ENCODE results near the gene BEND6. TPM values are rescaled to one million over a fixed set of nuclear protein-coding genes. Genes with fewer than 3 reads are reported as not detected.

BEND6 gene
- polyA plus RNA-seq, 1 donor (not counting 4 experiments of a cell fraction or from before 2014, with no cell fraction given), result 1.0 TPM

- Histone ChIP-seq H3K79me2 (ENCODE audit: control insufficient read depth, insufficient read depth, low read length) (no peaks in the 10 kb centered on the region), H3K27ac (ENCODE audit: control insufficient read depth, insufficient read depth, low read length) (no peak overlapping the region), H3K4me3 (ENCODE audit: control insufficient read depth in 2 of 3, extremely low read depth in 1 of 3, insufficient read depth in 2 of 3, low read depth in 1 of 3, low read length in 3 of 3) (no peak overlapping the region), H2AFZ (ENCODE audit: control insufficient read depth, low read length) (peak overlapping the region; percentile 75), H3K9me3 (ENCODE audit: control insufficient read depth, low read depth, low read length) (peaks cover 2% of the 10 kb centered on the region), H3K9me1 (ENCODE audit: control insufficient read depth, extremely low read depth, insufficient read depth, low read length) (no peaks in the 10 kb centered on the region), H3K36me3 (ENCODE audit: control insufficient read depth in 2 of 2, extremely low read depth in 1 of 2, insufficient read depth in 2 of 2, low read length in 2 of 2) (no peaks in the 10 kb centered on the region), H3K9ac (ENCODE audit: control insufficient read depth, extremely low read depth, insufficient read depth, low read length) (no peak overlapping the region), H3K4me2 (ENCODE audit: control insufficient read depth, extremely low read depth, insufficient read depth, low read depth, low read length) (no peak overlapping the region), H4K20me1 (ENCODE audit: control insufficient read depth, extremely low read depth, insufficient read depth, low read length) (no peaks in the 10 kb centered on the region), H3K27me3 (ENCODE audit: control insufficient read depth, extremely low read depth, insufficient read depth, low read length) (no peaks in the 10 kb centered on the region), H3K4me1 (ENCODE audit: control insufficient read depth, extremely low read depth, insufficient read depth, low read length) (peaks cover 6% of the 10 kb centered on the region)
- dilution Hi-C loops (cut with MboI; ENCODE audit: extremely low pct_ligation_motif_present, low sequenced_read_pairs), result no loop called here
- FAIRE-seq (peak; percentile 64), DNase-seq (ENCODE audit: low read depth, low spot score) (no peak)
- no peak for TF ChIP-seq EZH2 (IDR thresholded peaks at IDR 0.05; ENCODE audit: low read length)
- TF ChIP-seq, protein P1, sequence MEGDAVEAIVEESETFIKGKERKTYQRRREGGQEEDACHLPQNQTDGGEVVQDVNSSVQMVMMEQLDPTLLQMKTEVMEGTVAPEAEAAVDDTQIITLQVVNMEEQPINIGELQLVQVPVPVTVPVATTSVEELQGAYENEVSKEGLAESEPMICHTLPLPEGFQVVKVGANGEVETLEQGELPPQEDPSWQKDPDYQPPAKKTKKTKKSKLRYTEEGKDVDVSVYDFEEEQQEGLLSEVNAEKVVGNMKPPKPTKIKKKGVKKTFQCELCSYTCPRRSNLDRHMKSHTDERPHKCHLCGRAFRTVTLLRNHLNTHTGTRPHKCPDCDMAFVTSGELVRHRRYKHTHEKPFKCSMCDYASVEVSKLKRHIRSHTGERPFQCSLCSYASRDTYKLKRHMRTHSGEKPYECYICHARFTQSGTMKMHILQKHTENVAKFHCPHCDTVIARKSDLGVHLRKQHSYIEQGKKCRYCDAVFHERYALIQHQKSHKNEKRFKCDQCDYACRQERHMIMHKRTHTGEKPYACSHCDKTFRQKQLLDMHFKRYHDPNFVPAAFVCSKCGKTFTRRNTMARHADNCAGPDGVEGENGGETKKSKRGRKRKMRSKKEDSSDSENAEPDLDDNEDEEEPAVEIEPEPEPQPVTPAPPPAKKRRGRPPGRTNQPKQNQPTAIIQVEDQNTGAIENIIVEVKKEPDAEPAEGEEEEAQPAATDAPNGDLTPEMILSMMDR (optimal IDR thresholded peaks at IDR 0.05 in 1 of 3, IDR thresholded peaks at IDR 0.05 in 1 of 3, conservative IDR thresholded peaks at IDR 0.05 in 1 of 3; ENCODE audit: extremely low read depth in 1 of 3, insufficient read depth in 2 of 3, low read length in 3 of 3), result no peak
Measured at GRCh38 chr6:57029213-57029612, 74.3 kb downstream of the BEND6 start.

GRCh38 chr6:57033228-57033627 lies 78.3 kb downstream of the BEND6 start:
- no peaks in the 10 kb centered on the region for H3K27me3 ChIP-seq (ENCODE audit: control insufficient read depth, extremely low read depth, insufficient read depth, low read length)
- no peaks in the 10 kb centered on the region for H3K36me3 ChIP-seq (ENCODE audit: control insufficient read depth in 2 of 2, extremely low read depth in 1 of 2, insufficient read depth in 2 of 2, low read length in 2 of 2)
- no peak overlapping the region for H3K4me2 ChIP-seq (ENCODE audit: control insufficient read depth, extremely low read depth, insufficient read depth, low read depth, low read length)
- no peaks in the 10 kb centered on the region for H3K9me3 ChIP-seq (ENCODE audit: control insufficient read depth, low read depth, low read length)
- DNase-seq (ENCODE audit: low read depth, low spot score), result no peak
- no peak overlapping the region for H3K4me3 ChIP-seq (ENCODE audit: control insufficient read depth in 2 of 3, extremely low read depth in 1 of 3, insufficient read depth in 2 of 3, low read depth in 1 of 3, low read length in 3 of 3)
- no peaks in the 10 kb centered on the region for H3K9me1 ChIP-seq (ENCODE audit: control insufficient read depth, extremely low read depth, insufficient read depth, low read length)
- no peak for FAIRE-seq
- peaks cover 6% of the 10 kb centered on the region for H3K4me1 ChIP-seq (ENCODE audit: control insufficient read depth, extremely low read depth, insufficient read depth, low read length)
- H3K9ac ChIP-seq (ENCODE audit: control insufficient read depth, extremely low read depth, insufficient read depth, low read length), result no peak overlapping the region
- dilution Hi-C loops (cut with MboI; ENCODE audit: extremely low pct_ligation_motif_present, low sequenced_read_pairs), result no loop called here
- TF ChIP-seq EZH2 (IDR thresholded peaks at IDR 0.05; ENCODE audit: low read length), result no peak
- TF ChIP-seq, protein P1 (optimal IDR thresholded peaks at IDR 0.05 in 1 of 3, IDR thresholded peaks at IDR 0.05 in 1 of 3, conservative IDR thresholded peaks at IDR 0.05 in 1 of 3; ENCODE audit: extremely low read depth in 1 of 3, insufficient read depth in 2 of 3, low read length in 3 of 3), result no peak
- no peaks in the 10 kb centered on the region for H4K20me1 ChIP-seq (ENCODE audit: control insufficient read depth, extremely low read depth, insufficient read depth, low read length)
- no peaks in the 10 kb centered on the region for H3K79me2 ChIP-seq (ENCODE audit: control insufficient read depth, insufficient read depth, low read length)
- H2AFZ ChIP-seq (ENCODE audit: control insufficient read depth, low read length), result no peak overlapping the region
- no peak overlapping the region for H3K27ac ChIP-seq (ENCODE audit: control insufficient read depth, insufficient read depth, low read length)

Measured in keratinocyte (primary cell).